Fibroblast of villous mesenchyme (primary cell): Measurements from ENCODE around the gene COTL1. TPM values are rescaled to one million over a fixed set of nuclear protein-coding genes. Genes with fewer than 3 reads are reported as not detected.

Experiments used
- DNase-seq: peaks from one replicate; pipeline ENCODE4 v3.0.0-alpha.2; 2010; ENCODE audit warnings: low read depth
- H3K4me3 ChIP-seq: 2 replicates; pipeline ENCODE4 v1.5.1; 2011; ENCODE audit warnings: low read depth, mild to moderate bottlenecking, low read length
- total RNA-seq: library from RNA; depleted of rRNA; stranded (reverse); fragments of >200 nt; gene quantifications from 2 replicates; pipeline ENCODE4 v1.2.3, GENCODE V29; 2012
- TF ChIP-seq, protein P1 (sequence below): IDR thresholded peaks from 2 replicates; pipeline ENCODE4 v1.5.1; 2012; ENCODE audit warnings: low read depth, mild to moderate bottlenecking, low read length; ENCODE audit not compliant: insufficient read depth

COTL1 gene
- total RNA-seq, 1 donor: 265 TPM

DNA sequence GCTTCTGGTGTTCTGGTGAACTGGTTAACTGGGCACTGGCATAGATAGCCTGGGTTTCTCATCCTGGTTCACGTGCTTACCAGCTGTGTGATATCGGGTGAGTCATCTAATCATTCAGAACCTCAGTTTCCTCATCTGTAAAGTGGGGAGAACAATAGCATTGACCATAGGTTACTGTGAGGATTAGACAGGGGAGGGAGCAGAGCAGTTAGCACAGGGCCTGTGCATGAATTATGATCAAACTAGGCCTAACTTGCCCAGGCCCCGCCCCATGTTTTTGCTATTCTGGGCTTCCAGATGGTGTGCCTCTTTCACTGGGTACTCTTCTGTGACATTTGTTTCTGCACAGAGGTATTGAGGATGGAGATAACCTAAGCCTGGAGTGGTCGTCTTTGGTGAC lies 25.8 kb upstream of the COTL1 start:
- TF ChIP-seq, protein P1, sequence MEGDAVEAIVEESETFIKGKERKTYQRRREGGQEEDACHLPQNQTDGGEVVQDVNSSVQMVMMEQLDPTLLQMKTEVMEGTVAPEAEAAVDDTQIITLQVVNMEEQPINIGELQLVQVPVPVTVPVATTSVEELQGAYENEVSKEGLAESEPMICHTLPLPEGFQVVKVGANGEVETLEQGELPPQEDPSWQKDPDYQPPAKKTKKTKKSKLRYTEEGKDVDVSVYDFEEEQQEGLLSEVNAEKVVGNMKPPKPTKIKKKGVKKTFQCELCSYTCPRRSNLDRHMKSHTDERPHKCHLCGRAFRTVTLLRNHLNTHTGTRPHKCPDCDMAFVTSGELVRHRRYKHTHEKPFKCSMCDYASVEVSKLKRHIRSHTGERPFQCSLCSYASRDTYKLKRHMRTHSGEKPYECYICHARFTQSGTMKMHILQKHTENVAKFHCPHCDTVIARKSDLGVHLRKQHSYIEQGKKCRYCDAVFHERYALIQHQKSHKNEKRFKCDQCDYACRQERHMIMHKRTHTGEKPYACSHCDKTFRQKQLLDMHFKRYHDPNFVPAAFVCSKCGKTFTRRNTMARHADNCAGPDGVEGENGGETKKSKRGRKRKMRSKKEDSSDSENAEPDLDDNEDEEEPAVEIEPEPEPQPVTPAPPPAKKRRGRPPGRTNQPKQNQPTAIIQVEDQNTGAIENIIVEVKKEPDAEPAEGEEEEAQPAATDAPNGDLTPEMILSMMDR: no peak
- no peak overlapping the region for H3K4me3 ChIP-seq
- DNase-seq: no peak

GRCh38 chr16:84643180-84643583 lies 25.3 kb upstream of the COTL1 start:
- TF ChIP-seq, protein P1: no peak
- peak; percentile 85 for DNase-seq
- H3K4me3 ChIP-seq: no peak overlapping the region

GRCh38 chr16:84641643-84642358 lies 23.9 kb upstream of the COTL1 start:
- H3K4me3 ChIP-seq: no peak overlapping the region
- DNase-seq: no peak
- TF ChIP-seq, protein P1: no peak

GRCh38 chr16:84640145-84640544 lies 22.3 kb upstream of the COTL1 start:
- no peak for DNase-seq
- TF ChIP-seq, protein P1: no peak
- no peak overlapping the region for H3K4me3 ChIP-seq

DNA sequence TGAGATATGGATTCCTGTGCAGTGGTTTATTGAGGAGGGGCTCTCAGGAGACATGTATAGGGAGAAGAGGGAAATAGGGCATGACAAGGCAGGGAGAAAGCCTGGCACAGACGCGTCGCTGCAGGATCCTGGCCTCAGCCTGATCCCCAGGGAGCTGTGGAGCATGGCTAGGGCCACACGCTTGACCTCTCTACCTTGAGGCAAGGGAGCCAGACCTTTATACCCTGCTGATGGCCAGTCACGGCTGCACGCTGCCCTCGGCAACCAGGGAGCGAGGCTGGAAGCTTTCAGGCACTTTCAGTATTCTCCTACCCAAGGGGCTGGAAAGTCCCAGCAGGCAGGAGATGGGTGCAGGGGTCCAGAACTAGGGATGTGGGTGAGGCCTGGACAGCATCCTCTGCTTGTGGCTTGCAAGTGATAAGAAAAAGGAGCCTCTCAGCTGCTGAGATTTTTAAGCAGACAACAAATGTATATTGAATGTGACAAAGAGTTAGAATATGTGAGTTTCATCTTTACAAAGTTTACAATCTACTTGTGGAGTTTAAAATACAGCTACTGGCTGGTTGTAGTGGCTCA lies 20.4 kb upstream of the COTL1 start:
- no peak for DNase-seq
- H3K4me3 ChIP-seq: no peak overlapping the region
- TF ChIP-seq, protein P1: no peak

- DNase-seq: no peak
- H3K4me3 ChIP-seq: no peak overlapping the region
- TF ChIP-seq, protein P1: no peak
Observed at GRCh38 chr16:84637709-84638108, 19.8 kb upstream of the COTL1 start.
